Measurements from ENCODE around the gene TMPRSS3.

DNA sequence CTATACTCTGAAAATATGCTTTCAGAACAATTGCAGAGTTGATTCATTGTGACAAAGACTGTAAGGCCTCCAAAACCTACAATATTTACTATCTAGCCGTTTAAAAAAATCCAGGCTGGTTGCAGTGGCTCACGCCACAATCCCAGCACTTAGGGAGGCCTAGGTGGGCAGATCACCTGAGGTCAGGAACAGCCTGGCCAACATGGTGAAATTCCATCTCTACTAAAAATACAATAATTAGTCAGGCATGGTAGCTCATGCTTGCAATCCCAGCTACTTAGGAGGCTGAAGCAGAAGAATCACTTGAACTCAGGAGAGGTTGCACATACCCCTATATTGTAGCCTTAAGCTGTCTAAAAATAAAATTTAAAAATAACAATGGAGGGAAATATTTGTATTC is 39.8 kb downstream of the TMPRSS3 start:
- TF ChIP-seq ZNF274 (IDR thresholded peaks at IDR 0.05; ENCODE audit: low read depth, low read length) (no peak), YY1 (IDR thresholded peaks at IDR 0.05; ENCODE audit: insufficient read depth, insufficient read length) (no peak)

Measured in NT2/D1 (cell line).